Neural crest cell (in vitro differentiated cells): Measurements from ENCODE around the gene TNFAIP3. TPM values are rescaled to one million over a fixed set of nuclear protein-coding genes. Genes with fewer than 3 reads are reported as not detected.
"Not testable (repeated sequence)": the region's sequence is repeated elsewhere in the genome, so short reads cannot be mapped to it uniquely, and the experiment has no call there.

ENCODE experiments used
- DNase-seq: peaks from one replicate; pipeline ENCODE4 v3.0.0; 2021; ENCODE audit warnings: low read depth, mixed read lengths, low spot score
- H3K27ac Mint-ChIP-seq: one replicate; pipeline ENCODE4 v1.8.0; 2021; ENCODE audit warnings: mild to moderate bottlenecking, mixed read lengths; ENCODE audit not compliant: unreplicated experiment
- H3K27me3 Mint-ChIP-seq: 2 replicates; pipeline ENCODE4 v1.8.0; 2021; ENCODE audit warnings: low read depth, mild to moderate bottlenecking, mixed read lengths
- H3K36me3 Mint-ChIP-seq: 2 replicates; pipeline ENCODE4 v1.8.0; 2021; ENCODE audit warnings: low read depth, mild to moderate bottlenecking, mixed read lengths
- H3K4me1 Mint-ChIP-seq: 2 replicates; pipeline ENCODE4 v1.8.0; 2021; ENCODE audit warnings: mixed read lengths
- H3K4me3 Mint-ChIP-seq: one replicate; pipeline ENCODE4 v1.8.0; 2021; ENCODE audit warnings: mild to moderate bottlenecking, mixed read lengths
- H3K9me3 Mint-ChIP-seq: 2 replicates; pipeline ENCODE4 v1.8.0; 2021; ENCODE audit warnings: mixed read lengths
- total RNA-seq: library from RNA; stranded (reverse); gene quantifications from 2 replicates; pipeline ENCODE4 v1.2.1, GENCODE V29; 2021
- TF ChIP-seq, protein P1 (sequence below): fragments of 200-600 bp; sonication (generic); conservative IDR thresholded peaks from 2 replicates; pipeline ENCODE4 v1.5.0; 2021; ENCODE audit warnings: antibody characterized with exemption, mild to moderate bottlenecking

Gene TNFAIP3
- total RNA-seq, 1 donor from 2014 or later: 2.9 TPM

GRCh38 chr6:137836788-137837187 is 30.3 kb upstream of the TNFAIP3 start:
- Mint-ChIP-seq H3K4me3 (no peak overlapping the region), H3K9me3 (peaks cover 32% of the 10 kb centered on the region), H3K36me3 (peaks cover 7% of the 10 kb centered on the region), H3K4me1 (no peaks in the 10 kb centered on the region), H3K27ac (no peak overlapping the region), H3K27me3 (no peaks in the 10 kb centered on the region)
- TF ChIP-seq, protein P1, sequence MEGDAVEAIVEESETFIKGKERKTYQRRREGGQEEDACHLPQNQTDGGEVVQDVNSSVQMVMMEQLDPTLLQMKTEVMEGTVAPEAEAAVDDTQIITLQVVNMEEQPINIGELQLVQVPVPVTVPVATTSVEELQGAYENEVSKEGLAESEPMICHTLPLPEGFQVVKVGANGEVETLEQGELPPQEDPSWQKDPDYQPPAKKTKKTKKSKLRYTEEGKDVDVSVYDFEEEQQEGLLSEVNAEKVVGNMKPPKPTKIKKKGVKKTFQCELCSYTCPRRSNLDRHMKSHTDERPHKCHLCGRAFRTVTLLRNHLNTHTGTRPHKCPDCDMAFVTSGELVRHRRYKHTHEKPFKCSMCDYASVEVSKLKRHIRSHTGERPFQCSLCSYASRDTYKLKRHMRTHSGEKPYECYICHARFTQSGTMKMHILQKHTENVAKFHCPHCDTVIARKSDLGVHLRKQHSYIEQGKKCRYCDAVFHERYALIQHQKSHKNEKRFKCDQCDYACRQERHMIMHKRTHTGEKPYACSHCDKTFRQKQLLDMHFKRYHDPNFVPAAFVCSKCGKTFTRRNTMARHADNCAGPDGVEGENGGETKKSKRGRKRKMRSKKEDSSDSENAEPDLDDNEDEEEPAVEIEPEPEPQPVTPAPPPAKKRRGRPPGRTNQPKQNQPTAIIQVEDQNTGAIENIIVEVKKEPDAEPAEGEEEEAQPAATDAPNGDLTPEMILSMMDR: no peak
- DNase-seq: no peak

GRCh38 chr6:137838090-137838489 is 29.0 kb upstream of the TNFAIP3 start:
- H3K4me1 Mint-ChIP-seq, H3K27me3 Mint-ChIP-seq, H3K36me3 Mint-ChIP-seq, H3K4me3 Mint-ChIP-seq, H3K27ac Mint-ChIP-seq, DNase-seq: not testable (repeated sequence)
- H3K9me3 Mint-ChIP-seq: peaks cover 33% of the 10 kb centered on the region

GRCh38 chr6:137838597-137838996 is 28.5 kb upstream of the TNFAIP3 start:
- not testable (repeated sequence) for H3K4me1 Mint-ChIP-seq, H3K36me3 Mint-ChIP-seq, H3K27me3 Mint-ChIP-seq, H3K4me3 Mint-ChIP-seq, DNase-seq, H3K27ac Mint-ChIP-seq
- peaks cover 33% of the 10 kb centered on the region for H3K9me3 Mint-ChIP-seq

- peaks cover 33% of the 10 kb centered on the region for H3K9me3 Mint-ChIP-seq
- DNase-seq: no peak
- no peak overlapping the region for H3K4me3 Mint-ChIP-seq
- peaks cover 7% of the 10 kb centered on the region for H3K36me3 Mint-ChIP-seq
- TF ChIP-seq, protein P1: no peak
- H3K27me3 Mint-ChIP-seq: peaks cover 1% of the 10 kb centered on the region
- no peak overlapping the region for H3K27ac Mint-ChIP-seq
- no peaks in the 10 kb centered on the region for H3K4me1 Mint-ChIP-seq
Observed at GRCh38 chr6:137839076-137839475, 28.0 kb upstream of the TNFAIP3 start.

- DNase-seq: no peak
- Mint-ChIP-seq H3K4me1 (no peaks in the 10 kb centered on the region), H3K4me3 (no peak overlapping the region), H3K9me3 (peaks cover 31% of the 10 kb centered on the region), H3K27ac (no peak overlapping the region), H3K36me3 (peaks cover 7% of the 10 kb centered on the region), H3K27me3 (peaks cover 2% of the 10 kb centered on the region)
- TF ChIP-seq, protein P1: no peak
Observed at GRCh38 chr6:137840252-137840651, 26.8 kb upstream of the TNFAIP3 start.

DNA sequence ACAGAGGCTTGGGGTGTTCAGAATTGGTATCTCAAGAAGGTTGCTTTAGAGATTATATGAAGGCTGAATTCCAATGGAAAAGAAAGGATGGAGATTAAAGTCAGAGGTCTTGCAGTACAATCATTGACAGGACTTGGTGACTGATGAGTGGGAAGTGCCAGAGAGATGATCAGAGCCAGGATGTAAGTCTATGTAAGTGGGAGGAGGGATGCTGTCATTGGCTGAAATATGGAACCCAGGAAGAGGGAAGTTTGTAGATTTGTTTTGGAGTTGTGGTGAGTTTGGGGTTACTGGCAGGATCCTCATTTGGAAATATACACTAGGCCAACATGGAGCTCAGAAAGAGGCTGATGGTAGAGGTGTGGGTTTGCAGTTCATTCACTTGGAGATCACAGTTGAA is 23.8 kb upstream of the TNFAIP3 start:
- H3K9me3 Mint-ChIP-seq: peaks cover 24% of the 10 kb centered on the region

DNA sequence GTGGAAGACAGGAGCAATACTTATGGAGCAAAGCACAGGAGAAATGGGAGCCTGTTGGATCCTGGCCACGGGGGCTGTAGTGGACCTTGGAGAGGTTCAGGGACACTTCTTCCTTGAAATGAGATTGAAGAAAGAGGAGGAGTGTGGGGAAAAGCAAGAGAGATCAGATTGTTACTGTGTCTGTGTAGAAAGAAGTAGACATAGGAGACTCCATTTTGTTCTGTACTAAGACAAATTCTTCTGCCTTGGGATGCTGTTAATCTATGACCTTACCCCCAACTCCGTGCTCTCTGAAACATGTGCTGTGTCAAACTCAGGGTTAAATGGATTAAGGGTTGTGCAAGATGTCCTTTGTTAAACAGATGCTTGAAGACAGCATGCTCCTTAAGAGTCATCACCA is 22.7 kb upstream of the TNFAIP3 start:
- H3K9me3 Mint-ChIP-seq: peaks cover 19% of the 10 kb centered on the region
- not testable (repeated sequence) for H3K4me3 Mint-ChIP-seq, H3K27ac Mint-ChIP-seq, H3K36me3 Mint-ChIP-seq, H3K4me1 Mint-ChIP-seq, H3K27me3 Mint-ChIP-seq, DNase-seq

More for the DNA sequence above, 23.8 kb upstream of the TNFAIP3 start:
- Mint-ChIP-seq H3K4me1 (no peaks in the 10 kb centered on the region), H3K27me3 (peaks cover 2% of the 10 kb centered on the region), H3K27ac (no peak overlapping the region), H3K4me3 (no peak overlapping the region), H3K36me3 (peaks cover 7% of the 10 kb centered on the region)
- no peak for DNase-seq
- TF ChIP-seq, protein P1: no peak

DNA sequence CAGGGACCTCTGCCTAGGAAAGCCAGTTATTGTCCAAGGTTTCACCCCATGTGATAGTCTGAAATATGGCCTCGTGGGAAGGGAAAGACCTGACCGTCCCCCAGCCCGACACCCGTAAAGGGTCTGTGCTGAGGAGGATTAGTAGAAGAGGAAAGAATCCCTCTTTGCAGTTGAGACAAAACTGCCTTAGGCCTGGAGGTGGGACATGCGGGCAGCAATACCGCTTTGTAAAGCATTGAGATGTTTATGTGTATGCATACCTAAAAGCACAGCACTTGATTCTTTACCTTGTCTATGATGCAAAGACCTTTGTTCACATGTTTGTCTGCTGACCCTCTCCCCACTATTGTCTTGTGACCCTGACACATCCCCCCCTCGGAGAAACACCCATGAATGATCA is 22.3 kb upstream of the TNFAIP3 start:
- not testable (repeated sequence) for DNase-seq, H3K36me3 Mint-ChIP-seq, H3K4me3 Mint-ChIP-seq, H3K4me1 Mint-ChIP-seq, H3K27ac Mint-ChIP-seq, H3K27me3 Mint-ChIP-seq
- peaks cover 19% of the 10 kb centered on the region for H3K9me3 Mint-ChIP-seq
